ENCODE measurements around the gene TFAP2A.

TFAP2A gene

GRCh38 chr6:10400330-10400729, 14.5 kb downstream of the TFAP2A start:
- TF ChIP-seq CTCF (IDR thresholded peaks at IDR 0.05): no peak

- TF ChIP-seq CTCF (IDR thresholded peaks at IDR 0.05): no peak
These were observed 15.4 kb downstream of the TFAP2A start for GRCh38 chr6:10399451-10399850.

- TF ChIP-seq CTCF (IDR thresholded peaks at IDR 0.05): no peak
These were observed 16.2 kb downstream of the TFAP2A start for GRCh38 chr6:10398446-10399218.

GRCh38 chr6:10397756-10398445, 17.0 kb downstream of the TFAP2A start:
- TF ChIP-seq CTCF (IDR thresholded peaks at IDR 0.05): no peak

DNA sequence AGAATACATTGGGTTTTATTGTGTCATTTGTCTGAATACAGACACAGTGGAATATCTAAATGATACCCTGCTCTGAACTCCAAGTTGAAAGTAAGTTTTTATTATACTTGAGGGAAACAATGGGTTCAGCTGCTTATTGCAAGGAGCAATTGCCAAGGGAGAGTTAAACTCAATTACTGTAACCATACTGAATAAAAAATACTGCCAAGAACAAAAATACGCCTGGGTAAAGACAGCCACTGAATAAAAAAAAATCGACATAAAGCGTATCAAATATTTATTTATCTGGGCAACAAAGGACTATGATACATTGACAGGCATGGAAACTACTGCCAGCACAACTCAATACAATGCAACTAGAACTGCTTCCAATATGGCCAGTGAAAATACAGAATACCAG, 18.1 kb downstream of the TFAP2A start:
- no peak for TF ChIP-seq CTCF (IDR thresholded peaks at IDR 0.05)

DNA sequence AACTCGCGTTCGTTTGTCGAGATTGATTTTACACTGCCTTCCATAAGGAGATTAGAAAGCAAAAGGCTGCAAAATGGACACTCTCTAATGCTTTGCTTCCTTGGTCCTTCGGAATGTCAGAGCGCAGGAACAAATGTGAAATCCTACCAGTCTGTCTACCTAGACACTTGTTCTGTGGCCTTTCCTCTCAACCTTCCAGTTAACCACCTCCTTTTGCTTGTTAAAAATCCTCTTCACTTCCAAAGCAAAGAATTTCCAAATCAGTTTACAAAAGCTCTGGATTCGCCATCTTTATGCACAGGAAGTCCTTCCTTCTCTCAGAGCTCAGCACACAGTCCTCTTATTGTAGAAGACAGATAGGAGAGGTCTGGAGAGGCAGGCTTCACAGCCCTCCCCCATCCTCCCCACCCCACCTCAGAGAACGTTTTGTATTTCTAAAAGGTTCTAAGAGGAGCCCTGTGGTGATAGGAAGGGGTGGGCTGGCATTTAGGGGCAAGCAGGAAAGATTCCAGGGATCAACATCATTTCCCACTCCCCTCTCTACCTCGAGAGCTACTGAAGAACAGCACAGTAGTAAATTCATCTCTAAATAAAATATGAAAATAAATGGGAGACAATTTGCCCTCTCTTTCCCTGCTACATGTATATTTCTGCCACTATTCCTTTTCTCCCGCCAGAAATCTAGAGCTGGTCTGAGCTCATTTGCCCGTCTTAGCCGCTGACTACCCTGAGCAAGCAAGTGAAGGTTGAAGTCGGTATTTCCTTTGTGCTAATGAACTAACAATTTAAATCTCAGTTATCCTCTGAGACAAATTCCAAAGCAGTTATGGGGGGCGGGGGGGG, 18.9 kb downstream of the TFAP2A start:
- TF ChIP-seq CTCF (IDR thresholded peaks at IDR 0.05): no peak

- no peak for TF ChIP-seq CTCF (IDR thresholded peaks at IDR 0.05)
These were observed 19.6 kb downstream of the TFAP2A start for GRCh38 chr6:10395171-10395703.
